ENCODE data around the gene TBC1D9B. TPM values are rescaled to one million over a fixed set of nuclear protein-coding genes. Genes with fewer than 3 reads are reported as not detected.

Gene TBC1D9B
- total RNA-seq, 6 experiments from 2014 or later: 58.7 to 81.9 (median 69.5) TPM

- no peak for ATAC-seq
- 83% methylated on average over 1 of the region's 7 CpGs for WGBS (ENCODE audit: insufficient coverage, low coverage, low lambda C conversion rate, missing lambda C conversion rate)
- peaks cover 0 to 8% (median 0%) of the 10 kb centered on the region in 4 donors for H3K4me1 ChIP-seq
- TF ChIP-seq POLR2A (IDR thresholded peaks at IDR 0.05) (no peak), CTCF (IDR thresholded peaks at IDR 0.05) (no peak)
- no peak overlapping the region for H3K27ac ChIP-seq
- H3K27me3 ChIP-seq: no peaks in the 10 kb centered on the region
- intact Hi-C loops (cut with DNase I): no loop called here
- no peaks in the 10 kb centered on the region for H3K9me3 ChIP-seq
- no peak overlapping the region for H3K4me3 ChIP-seq
- peaks cover 0 to 25% (median 6%) of the 10 kb centered on the region in 4 donors for H3K36me3 ChIP-seq
- DNase-seq: no peak
Measured at GRCh38 chr5:179902763-179903158, 4.9 kb downstream of the TBC1D9B start.

- Histone ChIP-seq H3K4me3 (no peak overlapping the region), H3K36me3 (peaks cover 0 to 31% (median 10%) of the 10 kb centered on the region in 4 donors), H3K27me3 (no peaks in the 10 kb centered on the region), H3K9me3 (no peaks in the 10 kb centered on the region), H3K27ac (no peak overlapping the region), H3K4me1 (peaks cover 0 to 8% (median 0%) of the 10 kb centered on the region in 4 donors)
- intact Hi-C loops (cut with DNase I): no loop called here
- no peak for TF ChIP-seq CTCF (IDR thresholded peaks at IDR 0.05)
- no peak for TF ChIP-seq POLR2A (IDR thresholded peaks at IDR 0.05)
- DNase-seq: peak in 1 of 3 donors; percentile 22
- no peak for ATAC-seq
- WGBS (ENCODE audit: insufficient coverage, low coverage, low lambda C conversion rate, missing lambda C conversion rate): 100% methylated on average over 3 of the region's 15 CpGs
Measured at GRCh38 chr5:179901915-179902762, 5.6 kb downstream of the TBC1D9B start.

- DNase-seq (peak in 1 of 3 donors; percentile 3), ATAC-seq (no peak)
- WGBS (ENCODE audit: insufficient coverage, low coverage, low lambda C conversion rate, missing lambda C conversion rate): 93% methylated on average over 3 of the region's 6 CpGs
- Histone ChIP-seq H3K4me3 (no peak overlapping the region), H3K27ac (no peak overlapping the region), H3K36me3 (peaks cover 0 to 31% (median 10%) of the 10 kb centered on the region in 4 donors), H3K9me3 (no peaks in the 10 kb centered on the region), H3K4me1 (peaks cover 0 to 2% (median 0%) of the 10 kb centered on the region in 4 donors), H3K27me3 (no peaks in the 10 kb centered on the region)
- intact Hi-C loops (cut with DNase I): no loop called here
- TF ChIP-seq POLR2A (IDR thresholded peaks at IDR 0.05): no peak
- no peak for TF ChIP-seq CTCF (IDR thresholded peaks at IDR 0.05)
Measured at GRCh38 chr5:179901462-179901861, 6.2 kb downstream of the TBC1D9B start.

- DNase-seq: no peak
- Histone ChIP-seq H3K4me3 (no peak overlapping the region), H3K27me3 (no peaks in the 10 kb centered on the region), H3K36me3 (peaks cover 0 to 31% (median 10%) of the 10 kb centered on the region in 4 donors), H3K27ac (no peak overlapping the region), H3K9me3 (no peaks in the 10 kb centered on the region), H3K4me1 (peaks cover 0 to 2% (median 0%) of the 10 kb centered on the region in 4 donors)
- intact Hi-C loops (cut with DNase I): no loop called here
- ATAC-seq: peak in 1 of 4 donors; percentile 22
- 86% methylated on average over 5 of the region's 13 CpGs for WGBS (ENCODE audit: insufficient coverage, low coverage, low lambda C conversion rate, missing lambda C conversion rate)
- TF ChIP-seq POLR2A (IDR thresholded peaks at IDR 0.05): no peak
- TF ChIP-seq CTCF (IDR thresholded peaks at IDR 0.05): no peak
Measured at GRCh38 chr5:179900711-179901110, 7.0 kb downstream of the TBC1D9B start.
